OCI-LY7 (cell line): ENCODE results near the gene SPSB2. TPM values are rescaled to one million over a fixed set of nuclear protein-coding genes. Genes with fewer than 3 reads are reported as not detected.

Source experiments
- BruUV-seq: library from RNA; stranded (reverse); fragments of 400-500 nt; replicated peaks from 2 replicates; lab custom pipeline; 2021; lab: Mats Ljungman, UMichigan
- CTCF ChIA-PET: fragments of 300-600 bp; sonication (Branson Sonifier 250); formaldehyde crosslinking; loops from one replicate; lab custom pipeline; 2022; ENCODE audit warnings: antibody characterized with exemption; ENCODE audit not compliant: unreplicated experiment; lab: Charles Lee
- POLR2A ChIA-PET: fragments of 300-600 bp; sonication (Branson Sonifier 250); formaldehyde crosslinking; loops from one replicate; lab custom pipeline; 2022; ENCODE audit warnings: antibody characterized with exemption; lab: Charles Lee
- DNase-seq: peaks from one replicate; pipeline ENCODE4 v3.0.0-alpha.2; 2015; ENCODE audit warnings: low spot score
- H2AFZ ChIP-seq: fragments of 200-600 bp; sonication (generic), shearing (Covaris generic); 2 replicates; pipeline ENCODE4 v1.6.1; 2014; ENCODE audit warnings: mild to moderate bottlenecking, antibody characterized with exemption, low read length, moderate library complexity
- H3K27ac ChIP-seq: fragments of 200-600 bp; sonication (generic); 2 replicates; pipeline ENCODE4 v1.5.1; 2014; ENCODE audit warnings: mixed run types, low read depth, mild to moderate bottlenecking, moderate library complexity, low read length, inconsistent platforms; ENCODE audit not compliant: poor library complexity, severe bottlenecking
- H3K36me3 ChIP-seq: fragments of 200-600 bp; sonication (generic); 2 replicates; pipeline ENCODE4 v1.6.1; 2014; ENCODE audit warnings: mild to moderate bottlenecking, antibody characterized with exemption, low read length, moderate library complexity, mixed read lengths; ENCODE audit not compliant: insufficient read depth
- H3K4me1 ChIP-seq: fragments of 200-600 bp; sonication (generic); 2 replicates; pipeline ENCODE4 v1.5.1; 2014; ENCODE audit warnings: mild to moderate bottlenecking, low read length; ENCODE audit not compliant: insufficient read depth, poor library complexity, severe bottlenecking
- H3K4me2 ChIP-seq: fragments of 200-600 bp; sonication (generic); 2 replicates; pipeline ENCODE4 v1.6.1; 2014; ENCODE audit warnings: mild to moderate bottlenecking, low read length
- H3K4me3 ChIP-seq: fragments of 200-600 bp; sonication (generic); 2 replicates; pipeline ENCODE4 v1.5.1; 2014; ENCODE audit warnings: mild to moderate bottlenecking, low read depth, low read length; ENCODE audit not compliant: poor library complexity, severe bottlenecking
- H3K79me2 ChIP-seq: fragments of 200-600 bp; sonication (generic); 2 replicates; pipeline ENCODE4 v1.6.1; 2016; ENCODE audit warnings: low read depth, mild to moderate bottlenecking, low read length, moderate library complexity, mixed read lengths; ENCODE audit not compliant: insufficient read depth
- H3K9me2 ChIP-seq: fragments of 200-600 bp; sonication (generic); 2 replicates; pipeline ENCODE4 v1.6.1; 2016; ENCODE audit warnings: mild to moderate bottlenecking, low read length, mixed read lengths; ENCODE audit not compliant: insufficient read depth
- H3K9me3 ChIP-seq: fragments of 200-600 bp; sonication (generic); 2 replicates; pipeline ENCODE4 v1.6.1; 2014; ENCODE audit warnings: mild to moderate bottlenecking, mixed run types, low read length, mixed read lengths
- H4K20me1 ChIP-seq: fragments of 200-600 bp; sonication (generic); 2 replicates; pipeline ENCODE4 v1.6.1; 2014; ENCODE audit warnings: mild to moderate bottlenecking, antibody characterized with exemption, low read length, moderate library complexity, mixed read lengths; ENCODE audit not compliant: insufficient read depth
- EZH2phosphoT487 ChIP-seq: fragments of 200-600 bp; sonication (generic); IDR thresholded peaks from 2 replicates; pipeline ENCODE4 v1.6.1; 2018; ENCODE audit warnings: low read depth, borderline replicate concordance, mild to moderate bottlenecking, mixed run types, antibody characterized with exemption, low read length, moderate library complexity, mixed read lengths
- intact Hi-C: fragments of 100-400 bp; cut with micrococcal nuclease; formaldehyde crosslinking; loops from one replicate; pipeline ENCODE4 v1.10.0; 2022; ENCODE audit not compliant: unreplicated experiment
- total RNA-seq, 2 experiments: library from RNA; depleted of rRNA in 1 of 2; stranded (reverse); fragments of >200 nt in 1 of 2; shearing (Covaris generic) in 1 of 2; gene quantifications; 2 replicates each; pipeline ENCODE4 v1.2.3, GENCODE V29; 2014 to 2022
- TF ChIP-seq, protein P1 (sequence below): fragments of 200-600 bp; sonication (generic); conservative IDR thresholded peaks from 2 replicates; pipeline ENCODE4 v1.5.1; 2014; ENCODE audit warnings: mild to moderate bottlenecking, antibody characterized with exemption, low read length, moderate library complexity, mixed read lengths

The SPSB2 gene
- total RNA-seq, 2 experiments from 2014 or later = 8.3 to 8.5 TPM

DNA sequence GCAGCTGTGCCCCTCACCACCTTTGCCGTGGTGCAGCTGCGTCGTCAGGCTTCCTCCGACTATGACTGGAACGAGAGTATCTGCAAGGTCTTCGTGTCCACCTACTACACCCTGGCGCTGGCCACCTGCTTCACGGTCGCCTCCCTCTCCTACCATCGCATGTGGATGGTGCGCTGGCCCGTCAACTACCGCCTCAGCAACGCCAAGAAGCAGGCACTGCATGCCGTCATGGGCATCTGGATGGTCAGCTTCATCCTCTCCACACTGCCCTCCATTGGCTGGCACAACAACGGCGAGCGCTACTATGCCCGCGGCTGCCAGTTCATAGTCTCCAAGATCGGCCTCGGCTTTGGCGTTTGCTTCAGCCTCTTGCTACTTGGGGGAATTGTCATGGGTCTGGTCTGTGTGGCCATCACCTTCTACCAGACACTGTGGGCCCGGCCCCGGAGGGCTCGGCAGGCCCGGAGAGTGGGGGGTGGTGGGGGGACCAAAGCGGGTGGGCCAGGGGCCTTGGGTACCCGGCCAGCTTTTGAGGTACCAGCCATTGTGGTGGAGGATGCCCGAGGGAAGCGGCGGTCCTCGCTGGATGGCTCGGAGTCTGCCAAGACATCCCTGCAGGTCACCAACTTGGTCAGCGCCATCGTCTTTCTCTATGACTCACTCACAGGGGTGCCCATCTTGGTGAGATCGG is 48.9 kb downstream of the SPSB2 start:
- H3K4me1 ChIP-seq = peaks cover 25% of the 10 kb centered on the region
- H2AFZ ChIP-seq = no peak overlapping the region
- no TSS peak for BruUV-seq
- H3K36me3 ChIP-seq = no peaks in the 10 kb centered on the region
- no peak overlapping the region for H3K27ac ChIP-seq
- H4K20me1 ChIP-seq = no peaks in the 10 kb centered on the region
- no peak for DNase-seq
- H3K9me3 ChIP-seq = no peaks in the 10 kb centered on the region
- H3K9me2 ChIP-seq = no peaks in the 10 kb centered on the region
- H3K4me2 ChIP-seq = no peak overlapping the region
- POLR2A ChIA-PET = no interaction called here
- no peak overlapping the region for H3K4me3 ChIP-seq
- CTCF ChIA-PET = interaction anchor here (0.6 kb wide), 1 partner anchor 135 kb away, joined by 10 read pairs; the partner anchor contains the start of gene ZNF384
- intact Hi-C loops = no loop called here
- TF ChIP-seq, protein P1, sequence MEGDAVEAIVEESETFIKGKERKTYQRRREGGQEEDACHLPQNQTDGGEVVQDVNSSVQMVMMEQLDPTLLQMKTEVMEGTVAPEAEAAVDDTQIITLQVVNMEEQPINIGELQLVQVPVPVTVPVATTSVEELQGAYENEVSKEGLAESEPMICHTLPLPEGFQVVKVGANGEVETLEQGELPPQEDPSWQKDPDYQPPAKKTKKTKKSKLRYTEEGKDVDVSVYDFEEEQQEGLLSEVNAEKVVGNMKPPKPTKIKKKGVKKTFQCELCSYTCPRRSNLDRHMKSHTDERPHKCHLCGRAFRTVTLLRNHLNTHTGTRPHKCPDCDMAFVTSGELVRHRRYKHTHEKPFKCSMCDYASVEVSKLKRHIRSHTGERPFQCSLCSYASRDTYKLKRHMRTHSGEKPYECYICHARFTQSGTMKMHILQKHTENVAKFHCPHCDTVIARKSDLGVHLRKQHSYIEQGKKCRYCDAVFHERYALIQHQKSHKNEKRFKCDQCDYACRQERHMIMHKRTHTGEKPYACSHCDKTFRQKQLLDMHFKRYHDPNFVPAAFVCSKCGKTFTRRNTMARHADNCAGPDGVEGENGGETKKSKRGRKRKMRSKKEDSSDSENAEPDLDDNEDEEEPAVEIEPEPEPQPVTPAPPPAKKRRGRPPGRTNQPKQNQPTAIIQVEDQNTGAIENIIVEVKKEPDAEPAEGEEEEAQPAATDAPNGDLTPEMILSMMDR = no peak
- TF ChIP-seq EZH2phosphoT487 = no peak
- H3K79me2 ChIP-seq = no peaks in the 10 kb centered on the region

- ChIA-PET POLR2A (interaction anchor here (1.1 kb wide), 1 partner anchor 9 kb away, joined by 5 read pairs; no protein-coding TSS in a partner anchor), CTCF (interaction anchor here (0.6 kb wide), 1 partner anchor 134 kb away, joined by 6 read pairs; the partner anchor contains the start of gene ZNF384)
- TF ChIP-seq, protein P1 = no peak
- no peak for DNase-seq
- Histone ChIP-seq H3K9me2 (no peaks in the 10 kb centered on the region), H3K4me1 (peaks cover 18% of the 10 kb centered on the region), H3K79me2 (no peaks in the 10 kb centered on the region), H2AFZ (no peak overlapping the region), H3K36me3 (no peaks in the 10 kb centered on the region), H3K9me3 (no peaks in the 10 kb centered on the region), H3K27ac (no peak overlapping the region), H3K4me2 (no peak overlapping the region), H3K4me3 (no peak overlapping the region), H4K20me1 (no peaks in the 10 kb centered on the region)
- intact Hi-C loops = no loop called here
- no TSS peak for BruUV-seq
Observed at GRCh38 chr12:6823182-6824084, 49.7 kb downstream of the SPSB2 start.
